Spleen (tissue), 7 donors: ENCODE results near the gene LRRC3.

Experiments
- POLR2A ChIP-seq, 3 donors: fragments of 450-650 bp; IDR thresholded peaks; one replicate each; pipeline ENCODE4 v1.5.1; 2017; ENCODE audit warnings: antibody characterized with exemption in 3 of 3, mild to moderate bottlenecking in 1 of 3
- POLR2AphosphoS5 ChIP-seq, 3 donors: sonication (generic); formaldehyde crosslinking; IDR thresholded peaks; one replicate each; pipeline ENCODE4 v1.5.1; 2017; ENCODE audit warnings: antibody characterized with exemption in 3 of 3
- TF ChIP-seq, protein P1 (sequence below), 11 experiments: fragments of 200-600 bp in 7 of 11; fragments of 450-650 bp in 4 of 11; sonication (generic) in 4 of 11; IDR thresholded peaks in 8 of 11; conservative IDR thresholded peaks in 3 of 11; 1 replicate in 7 of 11; 2 replicates in 4 of 11; pipeline versions ENCODE4 v1.4.0 to v1.8.0; 2016 to 2021; ENCODE audit warnings: antibody characterized with exemption in 11 of 11, inconsistent platforms in 4 of 11, mild to moderate bottlenecking in 1 of 11
- donor health status: DM: no; HTN: no; CAD: no; lungs with moderate emphysema.
- donor health status: DM: no; HTN: no; CAD: no.
- donor health status: DM: no; HTN: no; CAD: no.

DNA sequence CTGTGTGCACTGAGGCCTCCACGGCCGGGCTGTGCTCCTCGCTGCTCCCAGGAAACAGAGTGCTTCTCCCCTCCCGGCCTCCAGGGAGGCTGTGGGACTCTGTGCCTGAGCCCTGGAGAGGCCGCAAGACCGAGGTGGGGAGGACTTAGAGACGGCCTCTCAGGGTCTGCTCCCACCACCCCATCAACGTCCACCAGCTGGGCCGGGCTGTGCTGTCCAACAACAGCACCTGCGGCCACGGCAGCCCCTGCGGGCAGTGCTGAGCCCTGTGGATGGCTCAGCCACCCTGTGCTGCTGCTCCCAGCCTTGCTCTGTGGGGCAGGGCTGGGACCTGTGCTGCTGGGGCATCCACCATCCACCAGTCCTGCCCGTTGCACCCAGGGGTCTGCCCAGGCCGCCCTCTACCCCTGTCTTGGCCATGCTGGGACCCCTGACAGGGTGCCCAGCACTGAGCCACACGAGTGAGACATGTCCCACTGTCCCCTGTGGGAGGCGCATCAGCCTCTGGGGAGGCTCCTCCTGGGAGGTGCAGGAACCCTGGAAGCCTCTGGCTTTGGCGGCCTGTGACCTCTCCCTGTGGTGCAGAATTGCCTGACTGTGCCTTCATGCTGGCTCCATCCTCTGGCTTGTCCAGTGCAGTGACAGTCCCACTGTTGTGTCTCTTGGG lies 31.2 kb upstream of the LRRC3 start:
- TF ChIP-seq, protein P1, sequence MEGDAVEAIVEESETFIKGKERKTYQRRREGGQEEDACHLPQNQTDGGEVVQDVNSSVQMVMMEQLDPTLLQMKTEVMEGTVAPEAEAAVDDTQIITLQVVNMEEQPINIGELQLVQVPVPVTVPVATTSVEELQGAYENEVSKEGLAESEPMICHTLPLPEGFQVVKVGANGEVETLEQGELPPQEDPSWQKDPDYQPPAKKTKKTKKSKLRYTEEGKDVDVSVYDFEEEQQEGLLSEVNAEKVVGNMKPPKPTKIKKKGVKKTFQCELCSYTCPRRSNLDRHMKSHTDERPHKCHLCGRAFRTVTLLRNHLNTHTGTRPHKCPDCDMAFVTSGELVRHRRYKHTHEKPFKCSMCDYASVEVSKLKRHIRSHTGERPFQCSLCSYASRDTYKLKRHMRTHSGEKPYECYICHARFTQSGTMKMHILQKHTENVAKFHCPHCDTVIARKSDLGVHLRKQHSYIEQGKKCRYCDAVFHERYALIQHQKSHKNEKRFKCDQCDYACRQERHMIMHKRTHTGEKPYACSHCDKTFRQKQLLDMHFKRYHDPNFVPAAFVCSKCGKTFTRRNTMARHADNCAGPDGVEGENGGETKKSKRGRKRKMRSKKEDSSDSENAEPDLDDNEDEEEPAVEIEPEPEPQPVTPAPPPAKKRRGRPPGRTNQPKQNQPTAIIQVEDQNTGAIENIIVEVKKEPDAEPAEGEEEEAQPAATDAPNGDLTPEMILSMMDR (IDR thresholded peaks at IDR 0.05 in 8 of 11, conservative IDR thresholded peaks at IDR 0.05 in 3 of 11) = no peak
- no peak for TF ChIP-seq POLR2A (IDR thresholded peaks at IDR 0.05)
- TF ChIP-seq POLR2AphosphoS5 (IDR thresholded peaks at IDR 0.05) = no peak
